ENCODE measurements around the gene PLAC8L1.
"Not testable (repeated sequence)": the region's sequence is repeated elsewhere in the genome, so short reads cannot be mapped to it uniquely, and the experiment has no call there.

Gene PLAC8L1, protein sequence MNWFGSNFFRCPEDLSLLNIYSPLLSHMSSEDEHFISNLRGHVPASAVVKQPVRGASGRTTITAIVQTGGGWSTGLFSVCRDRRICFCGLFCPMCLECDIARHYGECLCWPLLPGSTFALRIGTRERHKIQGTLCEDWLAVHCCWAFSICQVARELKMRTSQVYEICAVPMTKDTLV

DNA sequence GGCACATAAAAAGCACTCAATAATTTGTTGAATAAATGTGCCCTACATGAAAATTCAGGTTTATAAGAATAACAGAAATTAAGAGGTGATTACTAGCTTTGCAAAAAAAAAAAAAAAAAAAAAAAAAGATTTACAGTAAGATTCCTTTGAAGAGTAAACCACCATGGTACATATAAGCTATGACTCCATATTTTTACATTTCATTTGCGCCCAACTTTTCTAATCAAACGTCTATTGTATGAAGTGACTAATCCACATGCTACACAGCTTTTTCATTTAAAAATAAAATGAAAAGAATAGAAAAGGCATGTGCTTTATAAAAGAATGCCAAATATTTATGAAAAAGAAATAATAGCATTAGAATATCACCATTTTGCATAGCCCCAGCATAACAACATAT, at the start of gene PLAC8L1:
TSS of gene PLAC8L1 (minus strand) at position 101 of the 400 bp plus-strand sequence. CDS start 1,266 bp downstream, outside the sequence.
- DNase-seq, result no peak

DNA sequence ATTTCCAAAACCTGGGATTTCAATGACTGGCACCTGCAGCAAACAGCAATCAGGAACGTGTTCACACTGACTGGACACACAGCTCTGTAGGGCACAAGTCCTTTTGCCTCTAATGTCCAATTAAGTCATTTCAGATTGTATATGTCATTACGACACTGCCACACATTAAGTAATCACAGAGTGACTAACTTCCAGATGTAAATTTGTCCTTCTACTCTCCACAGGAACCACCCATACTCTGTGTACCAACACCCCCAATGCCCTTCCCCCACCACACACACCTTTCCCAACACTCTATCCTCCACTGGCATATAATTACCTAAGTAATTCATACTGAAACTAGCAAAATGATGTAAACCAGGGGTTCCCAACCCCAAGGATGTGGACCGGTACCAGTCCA, 46.6 kb upstream of the PLAC8L1 start:
- no peak for DNase-seq

DNA sequence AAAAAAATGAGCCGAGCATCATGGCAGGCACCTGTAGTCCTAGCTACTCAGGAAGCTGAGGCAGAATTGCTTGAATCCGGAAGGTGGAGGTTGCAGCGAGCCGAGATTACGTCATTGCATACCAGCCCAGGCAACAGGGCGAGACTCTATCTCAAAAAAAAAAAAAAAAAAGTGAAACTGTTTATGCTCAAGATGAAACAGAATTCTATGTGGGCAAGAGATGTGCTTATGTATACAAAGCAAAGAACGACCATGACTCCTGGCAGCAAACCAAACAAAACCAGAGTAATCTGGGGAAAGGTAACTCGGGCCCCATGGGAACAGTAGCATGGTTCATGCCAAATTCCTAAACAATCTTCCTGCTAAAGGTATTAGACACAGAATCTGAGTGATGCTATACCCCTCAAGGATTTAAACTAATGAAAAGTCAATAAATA, 32.6 kb upstream of the PLAC8L1 start:
- DNase-seq, result no peak

DNA sequence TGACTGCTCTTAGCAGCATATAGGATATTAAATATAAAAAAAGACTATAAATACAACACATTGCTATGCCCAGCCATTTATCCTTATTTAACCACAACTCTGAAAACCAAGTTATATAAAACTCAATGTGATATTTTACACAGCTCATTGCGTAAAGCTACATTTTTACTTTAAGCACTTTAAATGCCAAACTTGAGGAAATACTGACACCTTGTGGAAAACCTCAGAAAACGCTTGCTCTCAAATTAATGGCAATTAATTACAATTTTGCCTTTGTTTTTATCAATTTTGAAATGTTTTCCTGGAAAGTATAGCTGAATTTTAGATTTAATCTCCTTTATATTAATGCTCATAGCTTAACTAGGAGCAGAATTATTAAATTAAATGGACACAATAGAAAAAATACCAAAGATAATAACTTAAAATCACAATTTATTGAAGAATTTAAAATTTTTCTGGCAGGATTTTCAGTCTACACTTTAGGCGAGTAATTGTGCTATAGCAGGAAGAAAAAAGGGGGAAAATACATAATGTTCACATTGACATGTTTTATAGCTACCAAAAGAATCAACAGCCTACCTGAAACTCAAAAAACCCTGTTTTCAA, 25.2 kb upstream of the PLAC8L1 start:
- no peak for DNase-seq

DNA sequence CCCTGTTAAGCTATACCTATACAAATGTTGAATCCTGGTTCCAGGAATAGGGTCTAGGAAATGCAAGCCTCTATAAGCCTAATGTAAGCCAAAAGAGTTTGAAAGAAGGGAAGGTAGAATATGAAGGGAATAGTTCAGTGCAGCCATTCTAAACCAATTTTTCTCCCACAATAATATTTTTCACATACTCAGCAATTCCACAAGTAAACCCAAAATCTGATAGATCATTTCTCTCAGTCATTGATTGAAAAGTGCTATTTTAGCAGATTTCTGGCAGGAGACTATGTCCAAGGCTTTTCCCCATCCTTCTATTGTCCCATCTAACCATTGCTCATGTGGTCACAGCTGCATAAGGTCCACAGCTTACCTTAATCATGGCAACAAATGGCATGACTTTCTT, 20.7 kb upstream of the PLAC8L1 start:
- no peak for DNase-seq

DNA sequence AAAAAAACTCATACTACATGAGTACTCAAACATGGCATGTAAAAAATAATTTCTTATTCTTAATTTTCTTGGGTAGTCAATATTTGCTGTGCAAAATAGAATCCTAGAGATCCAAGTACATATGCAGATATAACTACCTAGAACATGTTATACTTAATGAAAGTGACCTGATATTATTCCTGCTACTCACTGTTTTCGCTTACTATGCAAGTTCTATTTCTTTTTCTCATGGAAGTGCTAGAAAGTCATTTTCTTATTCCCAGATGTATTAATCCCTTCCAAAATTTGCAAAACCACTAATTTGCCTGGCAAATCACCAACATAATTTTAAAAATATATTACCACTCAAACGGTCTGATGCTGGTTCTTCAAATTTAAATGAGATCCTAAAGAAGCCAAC, 19.2 kb upstream of the PLAC8L1 start:
- no peak for DNase-seq

DNA sequence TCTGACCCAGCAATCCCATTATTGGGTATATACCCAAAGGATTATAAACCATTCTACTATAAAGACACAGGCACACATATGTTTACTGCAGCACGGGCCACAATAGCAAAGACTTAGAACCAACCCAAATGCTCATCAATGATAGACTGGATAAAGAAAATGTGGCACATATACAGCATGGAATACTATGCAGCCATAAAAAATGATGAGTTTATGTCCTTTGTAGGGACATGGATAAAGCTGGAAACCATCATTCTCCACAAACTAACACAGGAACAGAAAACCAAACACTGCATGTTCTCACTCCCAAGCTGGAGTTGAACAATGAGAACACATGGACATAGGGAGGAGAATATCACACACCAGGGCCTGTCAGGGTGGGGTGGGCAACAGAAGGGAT, 16.1 kb upstream of the PLAC8L1 start:
- DNase-seq, result not testable (repeated sequence)

DNA sequence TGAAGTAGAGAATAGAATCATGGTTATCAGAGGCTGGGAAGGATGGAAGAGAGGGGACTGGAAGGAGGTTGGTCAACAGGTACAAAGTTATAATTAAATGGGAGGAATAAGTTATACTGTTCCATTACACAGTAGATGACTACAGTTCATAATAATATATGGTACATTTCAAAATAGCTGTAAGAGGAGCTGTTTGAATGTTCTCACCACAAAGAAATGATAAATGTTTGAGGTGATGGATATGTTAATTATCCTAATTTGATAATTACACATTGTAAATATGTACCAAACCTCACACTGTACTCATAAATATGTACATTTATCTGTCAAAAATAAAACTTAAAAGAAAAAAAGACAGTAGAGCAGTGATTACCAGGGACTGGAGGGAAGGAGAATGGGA, 12.9 kb upstream of the PLAC8L1 start:
- DNase-seq, result no peak

DNA sequence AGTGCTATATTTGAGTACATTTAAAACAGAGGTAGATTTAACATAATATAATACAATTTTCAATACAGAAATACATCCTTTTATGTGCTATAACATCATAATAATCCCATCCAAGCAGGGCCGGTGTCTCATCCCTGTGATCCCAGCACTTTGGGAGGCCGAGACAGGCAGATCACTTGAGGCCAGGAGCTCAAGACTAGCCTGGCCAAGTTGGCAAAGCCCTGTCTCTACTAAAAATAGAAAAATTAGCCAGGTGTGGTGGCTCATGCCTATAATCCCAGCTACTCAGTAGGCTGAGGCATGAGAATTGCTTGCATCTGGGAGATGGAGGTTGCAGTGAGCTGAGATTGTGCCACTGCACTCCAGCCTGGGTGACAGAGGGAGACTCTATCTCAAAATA, 11.8 kb upstream of the PLAC8L1 start:
- DNase-seq, result not testable (repeated sequence)

DNA sequence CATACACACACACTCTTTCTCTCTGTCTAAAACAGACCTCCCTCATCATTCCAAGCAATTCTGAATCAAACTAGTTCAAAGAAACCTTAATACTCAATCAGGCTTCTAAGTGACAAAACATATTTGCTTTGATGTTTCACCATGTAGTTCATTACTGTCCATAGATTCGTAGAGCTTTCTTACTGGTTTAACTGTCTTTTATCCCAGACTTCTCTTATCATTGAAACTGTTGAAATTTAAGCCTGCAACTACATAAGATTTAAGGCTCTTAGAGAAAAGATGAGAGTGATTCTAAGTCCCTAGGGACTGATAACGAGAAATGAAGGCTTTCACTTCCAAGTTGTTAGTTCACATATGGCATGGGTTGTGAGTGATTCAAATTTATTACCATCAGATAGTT, 11.0 kb upstream of the PLAC8L1 start:
- DNase-seq, result no peak

DNA sequence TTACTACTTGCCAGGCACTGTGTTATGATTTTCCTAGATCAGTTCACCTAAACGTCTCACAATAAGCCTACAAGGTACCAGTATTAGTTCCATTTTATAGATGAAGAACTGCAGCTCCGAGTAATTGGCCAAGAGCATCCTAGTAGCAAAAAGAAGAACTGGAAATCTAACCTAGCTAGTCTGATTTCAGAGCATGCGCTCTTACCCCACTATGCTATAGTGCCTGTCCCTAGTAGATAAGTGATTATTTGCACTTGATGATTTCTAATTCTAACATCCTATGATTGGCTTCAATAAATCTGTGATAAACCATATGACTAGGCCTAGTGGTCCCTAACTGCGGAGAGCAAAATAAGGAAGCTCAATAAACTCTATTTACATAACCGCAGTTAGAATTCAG, 7.1 kb upstream of the PLAC8L1 start:
- no peak for DNase-seq

DNA sequence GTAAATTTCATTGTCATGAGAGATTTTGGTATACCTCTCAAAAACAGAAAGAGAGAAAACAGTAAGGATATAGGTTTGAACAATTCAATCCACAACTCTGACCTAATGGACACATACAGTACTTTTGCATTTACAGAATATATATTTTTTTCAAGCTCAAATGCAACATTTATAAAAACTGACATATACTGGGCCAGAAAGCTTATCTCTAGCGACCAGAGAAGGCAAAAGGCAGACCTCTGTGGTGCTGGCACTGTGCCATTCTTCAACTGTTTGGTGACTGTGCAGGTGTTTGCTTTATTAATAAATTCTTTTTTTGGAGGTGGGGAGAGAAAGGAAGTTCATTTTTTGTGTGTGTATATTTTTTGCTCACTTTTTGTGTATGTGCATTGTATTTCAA, 6.0 kb upstream of the PLAC8L1 start:
- DNase-seq, result no peak

DNA sequence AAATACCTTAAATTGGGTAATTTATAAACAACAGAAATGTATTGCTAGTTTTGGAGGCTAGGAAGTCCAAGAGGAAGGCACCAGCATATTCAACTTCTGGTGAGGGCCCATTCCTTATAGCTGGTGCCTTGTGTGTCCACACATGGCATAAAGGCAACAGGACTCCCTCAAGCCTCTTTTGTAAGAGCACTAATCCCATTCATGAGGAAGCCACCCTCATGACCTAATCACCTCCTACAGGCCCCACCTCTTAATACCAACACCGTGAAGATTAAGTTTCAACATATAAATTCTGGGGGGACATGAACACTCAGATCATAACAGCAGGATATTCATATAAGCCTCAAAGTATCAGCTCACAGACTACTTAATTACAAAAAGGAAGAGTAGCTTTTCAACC, 4.0 kb upstream of the PLAC8L1 start:
- DNase-seq, result no peak

DNA sequence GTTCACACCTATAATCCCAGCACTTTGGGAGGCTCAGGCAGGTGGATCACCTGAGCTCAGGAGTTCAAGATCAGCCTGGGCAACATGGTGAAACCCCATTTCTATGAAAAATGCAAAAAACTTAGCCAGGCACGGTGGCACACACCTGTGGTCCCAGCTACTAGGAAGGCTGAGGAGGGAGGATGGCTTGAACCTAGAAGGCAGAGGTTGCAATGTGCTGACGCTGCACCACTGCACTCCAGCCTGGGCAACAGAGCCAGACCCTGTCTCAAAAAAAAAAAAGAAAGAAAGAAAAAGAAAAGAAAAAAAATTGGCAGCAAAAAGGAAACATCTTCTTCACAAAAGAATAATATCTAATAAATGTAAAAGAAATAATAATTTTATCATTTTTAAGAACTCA, 3.5 kb upstream of the PLAC8L1 start:
- not testable (repeated sequence) for DNase-seq

DNA sequence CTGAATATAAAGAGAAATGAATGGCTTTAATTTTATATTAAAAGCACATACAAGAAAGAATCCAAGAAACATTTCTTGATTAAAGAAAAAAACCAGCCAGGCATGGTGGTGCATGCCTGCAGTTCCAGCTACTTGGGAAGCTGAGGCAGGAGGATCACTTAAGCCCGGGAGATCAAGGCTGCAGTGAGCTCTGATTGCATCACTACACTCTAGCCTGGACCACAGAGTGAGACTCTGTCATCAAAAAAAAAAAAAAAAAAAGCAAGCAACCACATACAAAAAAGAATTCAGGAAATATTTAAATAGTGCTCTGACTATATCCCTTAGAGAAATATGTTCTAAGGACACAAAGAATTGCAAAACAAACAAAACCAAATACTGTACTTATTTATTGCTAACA, 2.5 kb upstream of the PLAC8L1 start:
- DNase-seq, result no peak

DNA sequence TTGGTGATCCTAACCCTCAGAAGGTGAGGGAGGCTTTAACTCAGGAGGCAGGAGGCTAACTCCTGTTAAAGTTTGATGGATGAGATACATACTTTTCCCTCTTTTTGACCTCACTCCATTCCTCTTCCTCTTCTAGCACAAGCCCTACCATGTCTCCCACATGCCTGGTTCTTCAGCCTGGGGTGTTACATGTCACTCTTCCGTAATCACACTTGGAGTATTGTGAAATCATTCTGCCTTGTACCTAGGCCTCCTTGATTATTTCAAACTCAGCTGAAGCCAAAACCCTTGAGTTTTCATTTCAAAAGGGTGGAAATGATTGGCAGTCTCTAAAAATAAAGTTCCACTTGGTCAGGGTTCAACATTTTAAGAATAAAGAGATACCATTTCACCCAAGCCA, 1.8 kb downstream of the PLAC8L1 start:
- no peak for DNase-seq

DNA sequence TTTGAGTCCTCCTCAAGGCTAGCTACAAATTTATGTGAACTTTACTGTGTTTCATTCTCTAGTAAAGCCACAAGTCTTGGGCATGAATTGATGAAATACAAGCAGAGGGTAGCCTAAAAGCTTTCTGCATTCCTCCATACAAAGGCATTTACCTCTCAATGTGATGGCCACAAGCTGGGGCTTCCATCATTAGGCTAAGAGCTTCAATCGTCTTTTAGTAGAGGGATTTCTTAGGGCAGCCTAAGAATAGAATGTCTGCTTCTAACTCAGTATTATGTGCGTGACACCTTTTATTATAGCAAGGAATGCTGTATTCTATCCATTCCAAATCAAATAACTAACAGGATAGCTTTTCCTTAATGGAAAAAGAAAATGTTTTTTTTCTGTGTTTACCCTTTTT, 3.7 kb downstream of the PLAC8L1 start:
- DNase-seq, result no peak

DNA sequence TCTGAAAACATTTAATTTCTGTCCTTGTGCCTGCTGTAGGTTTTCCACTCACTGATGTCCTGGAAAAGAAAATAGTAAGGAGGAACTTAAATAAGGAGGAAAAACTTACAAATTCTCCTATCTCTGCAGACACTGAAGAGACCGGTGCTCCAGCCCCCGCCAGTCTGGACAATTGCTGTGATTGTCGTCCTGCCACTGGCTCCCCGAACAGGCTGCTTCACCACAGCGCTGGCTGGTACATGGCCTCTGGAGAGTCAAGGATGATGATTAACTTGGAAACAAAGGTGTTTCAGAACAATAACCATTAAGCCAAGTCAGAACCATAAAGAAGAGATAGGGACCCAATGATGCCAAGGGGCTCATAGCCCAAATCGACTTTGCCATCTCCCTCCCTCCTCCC, 7.3 kb downstream of the PLAC8L1 start:
- no peak for DNase-seq

DNA sequence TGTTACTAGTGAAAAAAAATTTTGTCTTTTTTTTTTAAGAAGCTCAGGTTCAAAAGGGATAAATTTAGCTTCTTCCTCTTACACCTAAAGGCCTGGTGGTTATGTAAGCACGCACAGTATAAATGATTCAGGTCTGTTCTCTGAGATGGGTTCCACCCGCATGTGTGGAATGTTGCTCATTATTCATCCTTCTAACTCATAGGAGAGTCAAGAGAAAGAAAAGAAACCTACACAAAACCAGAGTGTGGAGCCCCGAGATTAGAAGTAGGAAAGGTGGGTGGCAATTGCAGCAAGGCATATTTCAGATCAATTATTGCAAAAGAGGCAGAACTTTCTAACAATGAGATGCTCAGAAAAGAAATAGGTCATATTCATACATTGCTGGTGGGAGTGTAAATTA, 13.5 kb downstream of the PLAC8L1 start:
- no peak for DNase-seq

DNA sequence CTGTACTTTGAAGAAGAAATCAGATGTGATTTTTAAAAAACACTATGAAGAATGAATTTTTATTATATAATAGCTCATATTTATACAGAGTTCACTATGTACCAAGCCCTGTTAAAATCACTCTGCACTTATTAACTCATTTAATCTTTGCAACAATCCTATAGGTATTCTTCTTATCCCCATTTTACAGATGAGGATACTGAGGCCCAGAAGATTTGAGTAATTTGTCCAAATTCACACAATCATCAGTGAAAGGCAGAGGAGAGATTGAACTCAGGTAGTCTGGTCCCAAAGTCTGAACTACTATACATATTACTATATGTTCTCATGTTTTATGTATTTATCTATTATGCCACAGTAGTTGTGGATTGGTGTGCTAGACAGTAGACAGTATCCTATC, 16.1 kb downstream of the PLAC8L1 start:
- no peak for DNase-seq

DNA sequence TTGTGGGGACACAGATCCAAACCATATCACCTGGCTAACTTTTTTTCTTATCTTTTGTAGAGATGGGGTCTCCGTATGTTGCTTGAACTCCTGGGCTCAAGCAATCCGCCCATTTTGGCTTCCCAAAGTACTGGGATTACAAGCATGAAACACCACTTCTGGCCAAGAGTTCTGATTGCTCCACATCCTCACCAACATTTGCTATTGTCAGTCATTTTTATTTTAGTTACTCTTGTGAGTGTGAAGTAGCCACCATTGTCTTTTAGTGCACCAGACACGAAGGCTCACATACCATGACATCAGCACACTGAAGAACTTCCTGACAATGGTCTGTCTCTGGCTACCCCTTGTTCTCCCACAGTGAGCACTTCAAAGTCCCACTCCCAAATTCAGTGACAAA, 17.3 kb downstream of the PLAC8L1 start:
- DNase-seq, result no peak

DNA sequence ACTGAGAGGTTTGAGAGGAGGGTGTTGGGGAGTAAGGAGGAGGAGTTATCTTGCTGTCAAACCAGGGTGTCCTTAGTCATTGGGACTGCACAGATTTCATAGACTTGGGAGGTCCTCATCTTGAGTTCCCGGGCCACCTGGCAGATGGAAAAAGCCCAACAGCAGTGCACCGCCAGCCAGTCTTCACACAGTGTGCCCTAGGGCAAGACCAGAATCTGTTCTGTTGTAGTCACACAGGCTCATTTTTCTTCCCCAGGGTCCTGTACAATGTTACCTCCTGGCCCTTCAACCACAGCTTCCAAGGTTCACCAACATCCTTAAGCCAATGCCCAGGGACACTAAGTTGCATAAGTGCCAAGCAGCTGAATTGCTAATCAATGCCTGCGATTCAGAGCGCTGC, 21.0 kb downstream of the PLAC8L1 start:
- DNase-seq, result no peak

DNA sequence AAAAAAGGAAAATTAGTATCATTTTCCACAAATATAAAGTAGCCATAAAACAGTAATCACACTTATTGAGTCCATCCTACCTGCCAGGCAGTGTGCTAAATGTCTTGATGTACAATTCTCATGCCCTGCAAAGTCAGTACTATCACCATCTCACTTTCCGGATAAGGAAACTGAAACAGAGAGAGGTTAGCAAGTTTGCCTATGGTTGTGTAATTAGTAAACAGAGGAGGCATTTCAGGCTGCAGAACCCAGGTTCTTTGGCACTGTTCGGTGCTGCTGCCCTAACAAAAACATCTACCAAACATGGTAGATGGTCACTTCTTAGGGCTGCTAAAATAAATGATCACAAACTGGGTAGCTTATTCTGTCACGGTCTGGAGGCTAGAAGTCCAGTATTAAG, 22.6 kb downstream of the PLAC8L1 start:
- DNase-seq, result no peak

DNA sequence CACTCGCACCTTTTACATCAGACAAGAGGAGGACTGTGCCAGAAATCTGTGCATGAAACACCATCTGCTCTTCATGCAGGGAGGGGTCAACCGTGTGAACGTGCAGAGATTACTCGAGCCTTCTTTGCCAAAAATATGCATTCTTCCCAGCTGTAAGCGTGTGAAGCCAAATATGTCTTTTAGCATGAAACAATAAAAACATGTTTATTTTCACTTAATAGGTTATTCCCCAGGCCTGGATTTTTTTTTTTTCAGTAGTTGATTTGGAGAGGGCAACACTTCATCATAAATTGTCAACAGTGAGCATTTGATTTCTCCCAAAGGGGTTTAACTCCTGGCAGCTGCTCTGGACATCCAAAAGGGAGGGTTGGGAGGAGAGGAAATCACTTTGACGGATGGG, 23.8 kb downstream of the PLAC8L1 start:
- no peak for DNase-seq

DNA sequence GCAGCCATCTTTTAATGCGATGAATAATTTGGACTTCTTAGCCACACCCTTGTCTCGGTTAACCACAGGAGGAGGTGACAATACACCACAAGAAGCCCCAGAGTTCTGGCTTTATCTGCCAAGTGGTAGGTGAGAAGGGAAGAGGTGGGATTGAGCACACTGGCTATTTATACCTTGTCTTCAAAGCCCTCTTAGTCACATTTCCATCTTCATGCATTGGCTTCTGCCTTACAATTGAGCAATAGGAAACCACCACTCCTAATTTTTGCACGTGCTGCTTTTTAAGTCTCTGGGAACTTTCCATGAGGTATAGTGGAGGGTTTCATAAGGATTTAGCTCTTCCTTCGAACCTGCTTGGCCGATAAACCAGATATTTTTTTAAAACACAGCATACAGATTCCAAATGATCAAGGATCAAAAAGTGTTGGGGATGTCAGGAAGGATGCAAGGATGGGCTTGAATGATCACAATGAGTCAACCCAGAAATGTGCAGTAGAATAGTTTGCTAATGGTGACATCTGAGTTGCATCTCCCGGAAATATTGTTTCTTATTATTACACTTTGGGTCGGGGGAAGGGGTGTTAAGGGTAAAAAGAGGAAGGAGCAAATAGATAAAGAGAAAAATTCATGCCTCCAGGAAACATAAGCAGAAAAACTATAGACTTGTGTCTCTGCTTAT, 25.5 kb downstream of the PLAC8L1 start:
- DNase-seq, result no peak

Data from activated CD4-positive, CD25-positive, alpha-beta regulatory T cell treated with anti-CD3 and anti-CD28 coated beads, Interleukin-2, amount 50 U/mL, for 72 hours (primary cell).